SK-N-SH treated with all-trans-retinoic acid at 6 μM for 48 hours (cell line): ENCODE data around the gene MYT1.

Experiments used
- ATAC-seq: fragments of 200-7000 bp; cut with Tn5 transposase; 3 replicates; pipeline ENCODE4 v1.9.1; 2020; ENCODE audit warnings: mild to moderate bottlenecking, moderate library complexity
- ARNTL ChIP-seq: fragments of 450-650 bp; formaldehyde crosslinking; IDR thresholded peaks from 2 replicates; pipeline ENCODE4 v1.5.0; 2020; ENCODE audit warnings: low read depth, mild to moderate bottlenecking, moderate library complexity, borderline replicate concordance
- BACH2 ChIP-seq: fragments of 250-450 bp; sonication (Bioruptor Pico); IDR thresholded peaks from 2 replicates; pipeline ENCODE4 v1.9.0; 2021; ENCODE audit warnings: mild to moderate bottlenecking, borderline replicate concordance
- CSDC2 ChIP-seq: fragments of 250-450 bp; sonication (Bioruptor Pico); IDR thresholded peaks from 2 replicates; pipeline ENCODE4 v1.5.0; 2020; ENCODE audit warnings: mild to moderate bottlenecking, moderate library complexity
- CSRNP3 ChIP-seq: fragments of 250-450 bp; sonication (Bioruptor Pico); IDR thresholded peaks from 2 replicates; pipeline ENCODE4 v1.5.1; 2021; ENCODE audit warnings: mild to moderate bottlenecking, moderate library complexity
- ESRRG ChIP-seq: fragments of 250-450 bp; sonication (Bioruptor Pico); IDR thresholded peaks from 2 replicates; pipeline ENCODE4 v1.6.1; 2021; ENCODE audit warnings: mild to moderate bottlenecking
- GLIS3 ChIP-seq: fragments of 250-450 bp; sonication (Bioruptor Pico); IDR thresholded peaks from 2 replicates; pipeline ENCODE4 v1.5.0; 2020; ENCODE audit warnings: mild to moderate bottlenecking, moderate library complexity
- OSR1 ChIP-seq: fragments of 250-450 bp; sonication (Bioruptor Pico); IDR thresholded peaks from 2 replicates; pipeline ENCODE4 v1.8.0; 2022; ENCODE audit warnings: moderate library complexity, mild to moderate bottlenecking, inconsistent platforms
- PPARA ChIP-seq: fragments of 250-450 bp; sonication (Bioruptor Pico); IDR thresholded peaks from 2 replicates; pipeline ENCODE4 v1.5.0; 2020; ENCODE audit warnings: mild to moderate bottlenecking, borderline replicate concordance
- SNAI2 ChIP-seq: fragments of 250-450 bp; sonication (Bioruptor Pico); IDR thresholded peaks from 2 replicates; pipeline ENCODE4 v1.5.0; 2020; ENCODE audit warnings: mild to moderate bottlenecking, moderate library complexity
- TCF4 ChIP-seq: fragments of 250-450 bp; sonication (Bioruptor Pico); IDR thresholded peaks from 2 replicates; pipeline ENCODE4 v1.8.0; 2021; ENCODE audit warnings: mild to moderate bottlenecking, moderate library complexity, borderline replicate concordance
- TOX ChIP-seq: fragments of 250-450 bp; sonication (Bioruptor Pico); IDR thresholded peaks from 2 replicates; pipeline ENCODE4 v1.8.0; 2021; ENCODE audit warnings: mild to moderate bottlenecking, moderate library complexity, borderline replicate concordance
- TSHZ2 ChIP-seq: fragments of 250-450 bp; sonication (Bioruptor Pico); IDR thresholded peaks from 2 replicates; pipeline ENCODE4 v1.5.0; 2020; ENCODE audit warnings: mild to moderate bottlenecking, moderate library complexity
- ZC3H10 ChIP-seq: fragments of 250-450 bp; sonication (Bioruptor Pico); IDR thresholded peaks from 2 replicates; pipeline ENCODE4 v1.5.1; 2021; ENCODE audit warnings: mild to moderate bottlenecking, moderate library complexity
- ZFP3 ChIP-seq: fragments of 250-450 bp; sonication (Bioruptor Pico); IDR thresholded peaks from 2 replicates; pipeline ENCODE4 v1.5.0; 2020; ENCODE audit warnings: mild to moderate bottlenecking, moderate library complexity
- ZFP30 ChIP-seq: fragments of 450-650 bp; formaldehyde crosslinking; IDR thresholded peaks from 2 replicates; pipeline ENCODE4 v1.5.0; 2022; ENCODE audit warnings: mild to moderate bottlenecking, moderate library complexity
- ZNF565 ChIP-seq: fragments of 450-650 bp; formaldehyde crosslinking; conservative IDR thresholded peaks from 2 replicates; pipeline ENCODE4 v1.5.0; 2020; ENCODE audit warnings: low read depth, mild to moderate bottlenecking, moderate library complexity
- ZNF70 ChIP-seq: fragments of 450-650 bp; formaldehyde crosslinking; IDR thresholded peaks from 2 replicates; pipeline ENCODE4 v1.5.0; 2020; ENCODE audit warnings: mild to moderate bottlenecking, moderate library complexity
- ZNF8 ChIP-seq: fragments of 450-650 bp; formaldehyde crosslinking; IDR thresholded peaks from 2 replicates; pipeline ENCODE4 v1.5.0; 2020; ENCODE audit warnings: mild to moderate bottlenecking, moderate library complexity
- TF ChIP-seq, protein P1 (sequence below): fragments of 250-450 bp; sonication (Bioruptor Pico); IDR thresholded peaks from 2 replicates; pipeline ENCODE4 v1.5.1; 2020; ENCODE audit warnings: low read depth, mild to moderate bottlenecking, moderate library complexity
- TF ChIP-seq, protein P2 (sequence below): fragments of 250-450 bp; sonication (Bioruptor Pico); IDR thresholded peaks from 2 replicates; pipeline ENCODE4 v1.8.0; 2020; ENCODE audit warnings: mild to moderate bottlenecking, moderate library complexity, borderline replicate concordance
- TF ChIP-seq, protein P3 (sequence below): fragments of 250-450 bp; sonication (Bioruptor Pico); IDR thresholded peaks from 2 replicates; pipeline ENCODE4 v1.8.0; 2021; ENCODE audit warnings: low read depth, mild to moderate bottlenecking, moderate library complexity, borderline replicate concordance

The MYT1 gene

GRCh38 chr20:64264091-64264490 lies 99.8 kb downstream of the MYT1 start (continued):
- TF ChIP-seq, protein P1, sequence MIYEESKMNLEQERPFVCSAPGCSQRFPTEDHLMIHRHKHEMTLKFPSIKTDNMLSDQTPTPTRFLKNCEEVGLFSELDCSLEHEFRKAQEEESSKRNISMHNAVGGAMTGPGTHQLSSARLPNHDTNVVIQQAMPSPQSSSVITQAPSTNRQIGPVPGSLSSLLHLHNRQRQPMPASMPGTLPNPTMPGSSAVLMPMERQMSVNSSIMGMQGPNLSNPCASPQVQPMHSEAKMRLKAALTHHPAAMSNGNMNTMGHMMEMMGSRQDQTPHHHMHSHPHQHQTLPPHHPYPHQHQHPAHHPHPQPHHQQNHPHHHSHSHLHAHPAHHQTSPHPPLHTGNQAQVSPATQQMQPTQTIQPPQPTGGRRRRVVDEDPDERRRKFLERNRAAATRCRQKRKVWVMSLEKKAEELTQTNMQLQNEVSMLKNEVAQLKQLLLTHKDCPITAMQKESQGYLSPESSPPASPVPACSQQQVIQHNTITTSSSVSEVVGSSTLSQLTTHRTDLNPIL (CRISPR knock-in tag), result no peak
- TF ChIP-seq ZC3H10 (CRISPR knock-in tag), result no peak

- no peak for ATAC-seq
- TF ChIP-seq ARNTL (CRISPR knock-in tag), result no peak
- no peak for TF ChIP-seq OSR1 (CRISPR knock-in tag)
- TF ChIP-seq BACH2 (CRISPR knock-in tag), result no peak
- TF ChIP-seq ESRRG, result no peak
- TF ChIP-seq ZNF70 (CRISPR knock-in tag), result no peak
- TF ChIP-seq PPARA (CRISPR knock-in tag), result no peak
- no peak for TF ChIP-seq CSDC2
- TF ChIP-seq ZNF565 (CRISPR knock-in tag), result no peak
- no peak for TF ChIP-seq CSRNP3 (CRISPR knock-in tag)
- TF ChIP-seq, protein P2, sequence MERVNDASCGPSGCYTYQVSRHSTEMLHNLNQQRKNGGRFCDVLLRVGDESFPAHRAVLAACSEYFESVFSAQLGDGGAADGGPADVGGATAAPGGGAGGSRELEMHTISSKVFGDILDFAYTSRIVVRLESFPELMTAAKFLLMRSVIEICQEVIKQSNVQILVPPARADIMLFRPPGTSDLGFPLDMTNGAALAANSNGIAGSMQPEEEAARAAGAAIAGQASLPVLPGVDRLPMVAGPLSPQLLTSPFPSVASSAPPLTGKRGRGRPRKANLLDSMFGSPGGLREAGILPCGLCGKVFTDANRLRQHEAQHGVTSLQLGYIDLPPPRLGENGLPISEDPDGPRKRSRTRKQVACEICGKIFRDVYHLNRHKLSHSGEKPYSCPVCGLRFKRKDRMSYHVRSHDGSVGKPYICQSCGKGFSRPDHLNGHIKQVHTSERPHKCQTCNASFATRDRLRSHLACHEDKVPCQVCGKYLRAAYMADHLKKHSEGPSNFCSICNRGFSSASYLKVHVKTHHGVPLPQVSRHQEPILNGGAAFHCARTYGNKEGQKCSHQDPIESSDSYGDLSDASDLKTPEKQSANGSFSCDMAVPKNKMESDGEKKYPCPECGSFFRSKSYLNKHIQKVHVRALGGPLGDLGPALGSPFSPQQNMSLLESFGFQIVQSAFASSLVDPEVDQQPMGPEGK (CRISPR knock-in tag), result no peak
- no peak for TF ChIP-seq TSHZ2 (CRISPR knock-in tag)
- TF ChIP-seq TCF4 (CRISPR knock-in tag), result no peak
- TF ChIP-seq ZNF8, result no peak
- TF ChIP-seq, protein P3, sequence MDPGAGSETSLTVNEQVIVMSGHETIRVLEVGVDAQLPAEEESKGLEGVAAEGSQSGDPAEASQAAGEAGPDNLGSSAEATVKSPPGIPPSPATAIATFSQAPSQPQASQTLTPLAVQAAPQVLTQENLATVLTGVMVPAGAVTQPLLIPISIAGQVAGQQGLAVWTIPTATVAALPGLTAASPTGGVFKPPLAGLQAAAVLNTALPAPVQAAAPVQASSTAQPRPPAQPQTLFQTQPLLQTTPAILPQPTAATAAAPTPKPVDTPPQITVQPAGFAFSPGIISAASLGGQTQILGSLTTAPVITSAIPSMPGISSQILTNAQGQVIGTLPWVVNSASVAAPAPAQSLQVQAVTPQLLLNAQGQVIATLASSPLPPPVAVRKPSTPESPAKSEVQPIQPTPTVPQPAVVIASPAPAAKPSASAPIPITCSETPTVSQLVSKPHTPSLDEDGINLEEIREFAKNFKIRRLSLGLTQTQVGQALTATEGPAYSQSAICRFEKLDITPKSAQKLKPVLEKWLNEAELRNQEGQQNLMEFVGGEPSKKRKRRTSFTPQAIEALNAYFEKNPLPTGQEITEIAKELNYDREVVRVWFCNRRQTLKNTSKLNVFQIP (CRISPR knock-in tag), result no peak
- TF ChIP-seq, protein P1 (CRISPR knock-in tag), result no peak
- no peak for TF ChIP-seq SNAI2 (CRISPR knock-in tag)
- no peak for TF ChIP-seq ZFP30 (CRISPR knock-in tag)
- no peak for TF ChIP-seq ZFP3 (CRISPR knock-in tag)
- no peak for TF ChIP-seq ZC3H10 (CRISPR knock-in tag)
- TF ChIP-seq TOX (CRISPR knock-in tag), result no peak
- TF ChIP-seq, all 23 proteins: peak for 0
Measured at GRCh38 chr20:64265201-64265600, 100.9 kb downstream of the MYT1 start.

- TF ChIP-seq OSR1 (CRISPR knock-in tag) (no peak), ZNF70 (CRISPR knock-in tag) (no peak), SNAI2 (CRISPR knock-in tag) (no peak), GLIS3 (CRISPR knock-in tag) (no peak)
- ATAC-seq, result no peak
Measured at GRCh38 chr20:64266988-64267387, 102.7 kb downstream of the MYT1 start.
